HEK293 (cell line): ENCODE data around the gene ACSS2.
A peak's percentile ranks its signal among the peaks of the same experiment; 100 is the strongest.

Experiments
- CTCF ChIA-PET: fragments of 350-600 bp; formaldehyde crosslinking; extraction: SDS; loops from one replicate; lab custom pipeline; 2021; ENCODE audit warnings: antibody characterized with exemption; lab: Yijun Ruan, JAX
- POLR2A ChIA-PET: fragments of 300-600 bp; formaldehyde crosslinking; extraction: SDS; loops from one replicate; lab custom pipeline; 2020; ENCODE audit warnings: antibody characterized with exemption, inconsistent platforms; lab: Yijun Ruan, JAX
- H3K27ac ChIP-seq: fragments of 200-500 bp; sonication (Bioruptor generic); 2 replicates; pipeline ENCODE4 v1.5.1; 2014; ENCODE audit warnings: low read depth, low read length, control low read depth, inconsistent platforms; ENCODE audit errors: extremely low read depth
- H3K36me3 ChIP-seq, 2 experiments: fragments of 200-500 bp in 1 of 2; sonication (Bioruptor generic) in 1 of 2; 1 replicate in 1 of 2; 2 replicates in 1 of 2; pipeline ENCODE4 v1.5.1; 2014 to 2017; ENCODE audit warnings: inconsistent platforms in 2 of 2, low read length in 2 of 2; ENCODE audit not compliant: control insufficient read depth in 2 of 2, insufficient read depth in 1 of 2
- H3K4me1 ChIP-seq: fragments of 200-500 bp; sonication (Bioruptor generic); 2 replicates; pipeline ENCODE4 v1.5.1; 2014; ENCODE audit warnings: mild to moderate bottlenecking, low read length, inconsistent platforms; ENCODE audit not compliant: control insufficient read depth, insufficient read depth
- H3K4me3 ChIP-seq: 2 replicates; pipeline ENCODE4 v1.5.1; 2011; ENCODE audit warnings: low read depth, mild to moderate bottlenecking, control low read depth, low read length, moderate library complexity
- H3K9me3 ChIP-seq: fragments of 200-500 bp; sonication (Bioruptor generic); 2 replicates; pipeline ENCODE4 v1.5.1; 2014; ENCODE audit warnings: low read depth, low read length, inconsistent platforms; ENCODE audit not compliant: control insufficient read depth, insufficient read depth
- REST ChIP-seq: fragments of 450-650 bp; formaldehyde crosslinking; IDR thresholded peaks from 2 replicates; pipeline ENCODE4 v1.5.1; 2016; ENCODE audit warnings: missing biosample characterization, missing genetic modification characterization
- SCRT2 ChIP-seq: fragments of 450-650 bp; formaldehyde crosslinking; IDR thresholded peaks from 2 replicates; pipeline ENCODE4 v1.5.1; 2016; ENCODE audit warnings: missing biosample characterization, missing genetic modification characterization
- SP3 ChIP-seq: fragments of 450-650 bp; formaldehyde crosslinking; IDR thresholded peaks from 2 replicates; pipeline ENCODE4 v1.5.1; 2016; ENCODE audit warnings: missing biosample characterization, missing genetic modification characterization
- ZNF157 ChIP-seq: fragments of 450-650 bp; formaldehyde crosslinking; IDR thresholded peaks from 2 replicates; pipeline ENCODE4 v1.5.1; 2016; ENCODE audit warnings: missing biosample characterization, missing genetic modification characterization
- ZNF169 ChIP-seq: fragments of 450-650 bp; formaldehyde crosslinking; IDR thresholded peaks from 2 replicates; pipeline ENCODE4 v1.5.1; 2016; ENCODE audit warnings: missing biosample characterization, missing genetic modification characterization
- ZNF184 ChIP-seq: fragments of 450-650 bp; IDR thresholded peaks from 2 replicates; pipeline ENCODE4 v1.5.1; 2018; ENCODE audit warnings: missing biosample characterization, mild to moderate bottlenecking, missing genetic modification characterization
- ZNF19 ChIP-seq: fragments of 450-650 bp; formaldehyde crosslinking; IDR thresholded peaks from 2 replicates; pipeline ENCODE4; 2016; ENCODE audit warnings: missing biosample characterization, missing genetic modification characterization, low read depth
- ZNF239 ChIP-seq: fragments of 450-650 bp; formaldehyde crosslinking; IDR thresholded peaks from 2 replicates; pipeline ENCODE4 v1.5.1; 2016; ENCODE audit warnings: missing biosample characterization, missing genetic modification characterization
- ZNF404 ChIP-seq: fragments of 450-650 bp; formaldehyde crosslinking; IDR thresholded peaks from 2 replicates; pipeline ENCODE4 v1.5.1; 2017; ENCODE audit warnings: missing biosample characterization, missing genetic modification characterization
- ZNF549 ChIP-seq: fragments of 450-650 bp; IDR thresholded peaks from 2 replicates; pipeline ENCODE4 v1.5.1; 2018; ENCODE audit warnings: missing biosample characterization, missing genetic modification characterization, mild to moderate bottlenecking, inconsistent platforms, moderate library complexity
- ZNF560 ChIP-seq: fragments of 450-650 bp; formaldehyde crosslinking; IDR thresholded peaks from 2 replicates; pipeline ENCODE4 v1.5.1; 2017; ENCODE audit warnings: missing biosample characterization, missing genetic modification characterization, borderline replicate concordance
- ZNF580 ChIP-seq: fragments of 450-650 bp; formaldehyde crosslinking; IDR thresholded peaks from 2 replicates; pipeline ENCODE4 v1.5.1; 2016; ENCODE audit warnings: missing biosample characterization, missing genetic modification characterization
- ZNF585B ChIP-seq: fragments of 450-650 bp; formaldehyde crosslinking; IDR thresholded peaks from 2 replicates; pipeline ENCODE4 v1.5.1; 2016; ENCODE audit warnings: missing biosample characterization, missing genetic modification characterization
- ZNF610 ChIP-seq: fragments of 450-650 bp; formaldehyde crosslinking; IDR thresholded peaks from 2 replicates; pipeline ENCODE4 v1.5.1; 2016; ENCODE audit warnings: missing biosample characterization, missing genetic modification characterization, borderline replicate concordance
- ZNF626 ChIP-seq: fragments of 450-650 bp; sonication (Bioruptor Pico); formaldehyde crosslinking; IDR thresholded peaks from 2 replicates; pipeline ENCODE4 v1.5.1; 2018; ENCODE audit warnings: missing biosample characterization, missing genetic modification characterization, inconsistent platforms
- ZNF629 ChIP-seq: fragments of 450-650 bp; formaldehyde crosslinking; IDR thresholded peaks from 2 replicates; pipeline ENCODE4 v1.5.1; 2017; ENCODE audit warnings: missing biosample characterization, missing genetic modification characterization
- ZNF645 ChIP-seq: fragments of 450-650 bp; formaldehyde crosslinking; IDR thresholded peaks from 2 replicates; pipeline ENCODE4; 2016; ENCODE audit warnings: missing biosample characterization, missing genetic modification characterization
- ZNF660 ChIP-seq: fragments of 450-650 bp; IDR thresholded peaks from 2 replicates; pipeline ENCODE4 v1.5.1; 2018; ENCODE audit warnings: missing biosample characterization, mild to moderate bottlenecking, missing genetic modification characterization
- ZNF76 ChIP-seq: fragments of 450-650 bp; formaldehyde crosslinking; IDR thresholded peaks from 2 replicates; pipeline ENCODE4; 2016; ENCODE audit warnings: low read depth, missing biosample characterization, missing genetic modification characterization, borderline replicate concordance
- ZSCAN16 ChIP-seq: fragments of 450-650 bp; formaldehyde crosslinking; IDR thresholded peaks from 2 replicates; pipeline ENCODE4 v1.5.1; 2016; ENCODE audit warnings: missing biosample characterization, missing genetic modification characterization

The ACSS2 gene

GRCh38 chr20:34888468-34888867 is 12.1 kb downstream of the ACSS2 start:
- no peak overlapping the region for H3K27ac ChIP-seq
- TF ChIP-seq ZNF76 (tag by site-specific recombination) (no peak), ZNF184 (tag by site-specific recombination) (no peak), ZNF549 (tag by site-specific recombination) (no peak), ZNF626 (no peak), ZNF404 (no peak), ZNF239 (no peak), ZNF169 (no peak), ZNF660 (tag by site-specific recombination) (no peak), ZNF157 (tag by site-specific recombination) (no peak), ZNF19 (tag by site-specific recombination) (no peak), ZNF580 (tag by site-specific recombination) (no peak), ZNF610 (tag by site-specific recombination) (no peak)
- H3K4me1 ChIP-seq: no peaks in the 10 kb centered on the region
- H3K36me3 ChIP-seq: peaks cover 4 to 22% of the 10 kb centered on the region in 2 experiments; a peak in 2 of 3 replicates
- ChIA-PET POLR2A (interaction anchor here (0.8 kb wide), 1 partner anchor 12 kb away, joined by 3 read pairs; the partner anchor contains the start of gene ACSS2), CTCF (no interaction called here)
- H3K4me3 ChIP-seq: no peak overlapping the region
- no peaks in the 10 kb centered on the region for H3K9me3 ChIP-seq

- no peak overlapping the region for H3K27ac ChIP-seq
- H3K4me1 ChIP-seq: no peaks in the 10 kb centered on the region
- ChIA-PET POLR2A (no interaction called here), CTCF (no interaction called here)
- no peaks in the 10 kb centered on the region for H3K9me3 ChIP-seq
- no peak overlapping the region for H3K4me3 ChIP-seq
- no peak for TF ChIP-seq REST (tag by site-specific recombination)
- no peak for TF ChIP-seq ZNF629 (tag by site-specific recombination)
- no peak for TF ChIP-seq ZNF585B (tag by site-specific recombination)
- no peak for TF ChIP-seq ZNF560
- no peak for TF ChIP-seq ZSCAN16 (tag by site-specific recombination)
- no peak for TF ChIP-seq ZNF645 (tag by site-specific recombination)
- TF ChIP-seq SP3 (tag by site-specific recombination): no peak
- peak; percentile 65 for TF ChIP-seq SCRT2 (tag by site-specific recombination)
- H3K36me3 ChIP-seq: peaks cover 0 to 3% of the 10 kb centered on the region in 2 experiments; a peak in 1 of 3 replicates
These were observed 15.0 kb downstream of the ACSS2 start for GRCh38 chr20:34891166-34892062.
